AG04449 (cell line): ENCODE measurements around the gene ZIC2.

Experiments
- CTCF ChIA-PET: fragments of 350-600 bp; formaldehyde crosslinking; extraction: SDS; loops from one replicate; lab custom pipeline; 2021; ENCODE audit warnings: antibody characterized with exemption; lab: Yijun Ruan, JAX
- POLR2A ChIA-PET: fragments of 400-600, 350-600 bp; formaldehyde crosslinking; extraction: SDS; loops from one replicate; lab custom pipeline; 2020; ENCODE audit warnings: antibody characterized with exemption, inconsistent platforms; lab: Yijun Ruan, JAX
- DNase-seq: peaks from one replicate; pipeline ENCODE4 v3.0.0-alpha.2; 2010; ENCODE audit warnings: low read depth, low spot score
- H3K4me3 ChIP-seq: 2 replicates; pipeline ENCODE4 v1.5.1; 2011; ENCODE audit warnings: low read depth, mild to moderate bottlenecking, control low read depth, low read length
- TF ChIP-seq, protein P1 (sequence below): IDR thresholded peaks from one replicate; pipeline ENCODE4 v1.5.1; 2011; ENCODE audit warnings: mild to moderate bottlenecking, moderate library complexity, low read length, control low read depth, inconsistent platforms; ENCODE audit not compliant: insufficient read depth; ENCODE audit errors: missing control alignments

Gene ZIC2

DNA sequence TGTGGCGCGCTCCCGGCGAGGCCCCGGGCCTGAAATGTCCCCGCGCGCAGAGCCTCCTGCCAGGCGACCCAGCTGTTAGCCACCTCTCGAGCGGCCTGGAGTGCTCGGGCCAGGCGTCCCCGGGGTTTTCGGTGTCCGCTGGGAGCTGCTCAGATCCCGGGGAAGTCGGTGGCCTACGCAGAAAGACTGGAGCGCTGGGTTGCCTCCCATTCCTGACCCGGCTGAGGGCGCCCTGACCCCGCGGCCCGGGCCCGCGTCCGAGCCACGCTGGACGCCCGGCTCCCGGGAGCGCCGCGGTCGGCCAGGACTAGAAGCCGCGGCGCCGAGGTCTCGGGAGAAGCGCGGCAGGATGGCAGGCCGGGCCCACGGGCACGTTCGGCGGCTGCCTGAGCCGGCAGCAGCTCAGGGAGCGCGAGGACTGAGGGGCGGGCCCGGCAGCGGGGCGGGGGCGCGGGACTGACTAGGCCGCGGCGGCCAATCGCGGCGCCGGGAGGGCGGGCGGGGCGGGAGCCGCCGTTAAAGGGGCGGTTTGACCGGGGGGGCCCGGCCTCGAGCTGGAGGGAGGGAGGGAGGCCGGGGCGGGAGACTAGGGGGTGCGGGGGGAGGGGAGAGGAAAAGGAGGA, 1.3 kb upstream of the ZIC2 start:
- TF ChIP-seq, protein P1, sequence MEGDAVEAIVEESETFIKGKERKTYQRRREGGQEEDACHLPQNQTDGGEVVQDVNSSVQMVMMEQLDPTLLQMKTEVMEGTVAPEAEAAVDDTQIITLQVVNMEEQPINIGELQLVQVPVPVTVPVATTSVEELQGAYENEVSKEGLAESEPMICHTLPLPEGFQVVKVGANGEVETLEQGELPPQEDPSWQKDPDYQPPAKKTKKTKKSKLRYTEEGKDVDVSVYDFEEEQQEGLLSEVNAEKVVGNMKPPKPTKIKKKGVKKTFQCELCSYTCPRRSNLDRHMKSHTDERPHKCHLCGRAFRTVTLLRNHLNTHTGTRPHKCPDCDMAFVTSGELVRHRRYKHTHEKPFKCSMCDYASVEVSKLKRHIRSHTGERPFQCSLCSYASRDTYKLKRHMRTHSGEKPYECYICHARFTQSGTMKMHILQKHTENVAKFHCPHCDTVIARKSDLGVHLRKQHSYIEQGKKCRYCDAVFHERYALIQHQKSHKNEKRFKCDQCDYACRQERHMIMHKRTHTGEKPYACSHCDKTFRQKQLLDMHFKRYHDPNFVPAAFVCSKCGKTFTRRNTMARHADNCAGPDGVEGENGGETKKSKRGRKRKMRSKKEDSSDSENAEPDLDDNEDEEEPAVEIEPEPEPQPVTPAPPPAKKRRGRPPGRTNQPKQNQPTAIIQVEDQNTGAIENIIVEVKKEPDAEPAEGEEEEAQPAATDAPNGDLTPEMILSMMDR: no peak
- CTCF ChIA-PET: interaction anchor here (1.1 to 2.1 kb wide), 2 partner anchors 10 to 260 kb away, joined by 3 to 4 read pairs; no protein-coding TSS in a partner anchor
- POLR2A ChIA-PET: no interaction called here

DNA sequence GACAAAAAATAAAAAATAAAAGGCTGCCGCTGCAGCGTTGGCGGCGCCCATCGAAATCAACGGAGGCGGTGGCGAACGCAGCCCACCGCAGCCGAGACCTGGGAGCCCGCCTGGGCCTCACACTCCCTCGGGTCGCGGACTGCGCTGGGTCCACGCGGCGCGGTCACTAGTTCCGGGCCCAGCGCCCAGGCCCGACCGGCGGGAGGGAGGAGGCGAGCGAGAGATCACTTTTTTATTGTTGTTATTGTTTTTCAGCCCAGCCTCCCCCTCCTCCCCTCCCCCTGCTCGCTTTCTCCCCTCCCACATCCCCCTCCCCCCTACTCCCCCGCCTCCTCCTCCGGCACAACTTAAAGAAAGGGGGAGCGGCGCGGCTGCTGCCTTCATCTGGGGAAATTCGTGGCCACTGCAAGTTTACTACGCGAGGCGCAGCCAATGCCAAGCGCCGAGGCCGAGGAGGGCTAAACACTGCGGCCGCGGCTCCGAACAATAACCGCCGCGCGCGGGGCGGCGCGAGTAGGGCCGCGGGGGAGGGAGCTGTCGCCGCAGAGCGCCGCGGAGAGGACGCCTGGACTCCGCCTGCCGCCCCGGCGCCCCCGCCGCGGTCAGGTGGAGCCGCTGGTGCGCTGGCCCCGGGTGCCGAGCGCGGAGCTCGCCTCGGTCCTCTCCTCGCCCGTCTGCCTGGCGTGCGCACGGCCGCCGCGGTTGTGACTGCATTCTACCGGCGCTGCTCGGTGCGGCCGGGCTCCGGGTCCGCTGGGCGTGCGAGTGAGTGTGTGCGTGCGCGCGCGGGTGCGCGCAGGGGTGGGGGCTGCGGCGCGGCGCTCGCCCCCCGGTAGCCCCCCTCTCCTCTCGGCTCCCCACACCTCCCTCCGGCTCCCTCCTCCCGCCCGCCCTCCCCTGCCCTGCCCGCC, 505 bp upstream of the ZIC2 start:
- no peak for DNase-seq

More for the DNA sequence above, 1.3 kb upstream of the ZIC2 start:
- DNase-seq: no peak
- H3K4me3 ChIP-seq: peak overlapping the region; percentile 18

DNA sequence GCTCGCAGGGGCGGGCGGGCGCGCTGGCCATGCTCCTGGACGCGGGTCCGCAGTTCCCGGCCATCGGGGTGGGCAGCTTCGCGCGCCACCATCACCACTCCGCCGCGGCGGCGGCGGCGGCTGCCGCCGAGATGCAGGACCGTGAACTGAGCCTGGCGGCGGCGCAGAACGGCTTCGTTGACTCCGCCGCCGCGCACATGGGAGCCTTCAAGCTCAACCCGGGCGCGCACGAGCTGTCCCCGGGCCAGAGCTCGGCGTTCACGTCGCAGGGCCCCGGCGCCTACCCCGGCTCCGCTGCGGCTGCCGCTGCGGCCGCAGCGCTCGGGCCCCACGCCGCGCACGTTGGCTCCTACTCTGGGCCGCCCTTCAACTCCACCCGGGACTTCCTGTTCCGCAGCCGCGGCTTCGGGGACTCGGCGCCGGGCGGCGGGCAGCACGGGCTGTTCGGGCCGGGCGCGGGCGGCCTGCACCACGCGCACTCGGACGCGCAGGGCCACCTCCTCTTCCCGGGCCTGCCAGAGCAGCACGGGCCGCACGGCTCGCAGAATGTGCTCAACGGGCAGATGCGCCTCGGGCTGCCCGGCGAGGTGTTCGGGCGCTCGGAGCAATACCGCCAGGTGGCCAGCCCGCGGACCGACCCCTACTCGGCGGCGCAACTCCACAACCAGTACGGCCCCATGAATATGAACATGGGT, 599 bp downstream of the ZIC2 start:
- POLR2A ChIA-PET: no interaction called here
- DNase-seq: no peak
- no peak overlapping the region for H3K4me3 ChIP-seq
- TF ChIP-seq, protein P1: no peak
- CTCF ChIA-PET: no interaction called here

More for the DNA sequence above, 505 bp upstream of the ZIC2 start:
- TF ChIP-seq, protein P1: no peak
- H3K4me3 ChIP-seq: peak overlapping the region; percentile 39
- CTCF ChIA-PET: interaction anchor here (1.0 to 2.1 kb wide), 2 partner anchors 9 to 254 kb away, joined by 3 to 4 read pairs; no protein-coding TSS in a partner anchor
- POLR2A ChIA-PET: no interaction called here

DNA sequence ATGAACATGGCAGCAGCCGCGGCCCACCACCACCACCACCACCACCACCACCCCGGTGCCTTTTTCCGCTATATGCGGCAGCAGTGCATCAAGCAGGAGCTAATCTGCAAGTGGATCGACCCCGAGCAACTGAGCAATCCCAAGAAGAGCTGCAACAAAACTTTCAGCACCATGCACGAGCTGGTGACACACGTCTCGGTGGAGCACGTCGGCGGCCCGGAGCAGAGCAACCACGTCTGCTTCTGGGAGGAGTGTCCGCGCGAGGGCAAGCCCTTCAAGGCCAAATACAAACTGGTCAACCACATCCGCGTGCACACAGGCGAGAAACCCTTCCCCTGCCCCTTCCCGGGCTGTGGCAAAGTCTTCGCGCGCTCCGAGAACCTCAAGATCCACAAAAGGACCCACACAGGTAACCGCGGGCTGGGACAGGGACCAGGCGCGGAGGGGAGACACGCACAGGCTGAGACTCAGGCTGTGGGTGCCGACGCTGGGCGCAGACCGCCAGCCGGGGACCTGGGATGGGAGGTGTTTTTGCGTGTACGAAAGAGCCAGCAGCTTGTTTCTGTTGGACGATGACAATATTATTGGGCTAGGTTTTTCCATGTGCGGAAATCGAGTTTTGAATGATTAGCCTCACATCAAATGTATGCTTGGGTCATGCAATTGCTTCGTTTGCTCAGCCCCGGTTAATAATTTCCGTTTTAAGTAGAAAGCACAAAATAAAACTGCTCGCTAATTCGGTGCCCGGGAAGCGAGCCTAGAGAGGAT, 1.3 kb downstream of the ZIC2 start:
- CTCF ChIA-PET: no interaction called here

DNA sequence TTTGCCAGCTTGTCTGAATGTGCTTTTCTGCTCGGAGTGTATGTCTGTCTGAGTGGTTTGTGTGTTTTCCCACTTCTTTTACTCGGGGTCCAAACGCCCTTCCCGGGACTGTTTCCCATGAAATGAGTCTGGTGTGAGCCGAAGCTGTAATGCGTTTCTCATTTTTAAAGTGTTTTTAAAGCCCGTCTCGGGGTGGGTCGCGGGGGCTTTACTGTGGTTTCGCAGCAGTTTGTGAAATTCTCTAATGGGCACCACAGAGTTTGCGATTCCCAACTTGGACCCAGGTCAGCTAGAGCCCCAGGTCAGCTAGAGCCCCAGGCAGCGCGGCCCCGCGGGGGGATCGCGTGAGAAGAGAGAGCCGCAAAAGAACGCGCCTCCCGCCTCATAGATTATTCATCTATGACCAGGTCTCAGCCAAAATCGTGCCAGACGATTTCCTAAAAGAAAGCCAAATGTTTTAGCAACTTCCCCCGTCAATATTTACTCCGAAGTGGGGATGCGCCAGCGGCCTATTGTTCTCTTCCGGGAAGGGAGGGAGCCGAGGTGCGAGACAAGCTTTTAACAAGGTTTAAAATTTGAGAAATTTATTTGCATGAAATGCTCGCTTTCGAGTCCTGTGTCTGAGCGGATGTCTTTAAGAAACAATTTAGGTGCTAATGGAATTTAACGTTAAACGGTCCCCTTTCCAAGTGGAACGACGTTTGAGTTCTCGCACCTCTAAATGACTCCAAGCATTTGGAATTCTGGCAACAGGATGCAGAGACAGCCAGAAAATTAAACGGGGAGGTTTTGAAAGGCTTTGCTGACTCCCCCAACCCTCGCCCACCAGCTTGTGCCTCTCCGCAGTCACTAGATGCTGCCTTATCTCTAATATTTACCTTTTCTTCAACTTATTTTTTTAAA, 2.2 kb downstream of the ZIC2 start:
- H3K4me3 ChIP-seq: no peak overlapping the region
- TF ChIP-seq, protein P1: no peak
- ChIA-PET POLR2A (no interaction called here), CTCF (interaction anchor here (1.2 kb wide), 1 partner anchor 13 kb away, joined by 4 read pairs; no protein-coding TSS in a partner anchor)
- DNase-seq: no peak

More for the DNA sequence above, 1.3 kb downstream of the ZIC2 start:
- DNase-seq: no peak
- H3K4me3 ChIP-seq: no peak overlapping the region
- POLR2A ChIA-PET: no interaction called here
- TF ChIP-seq, protein P1: no peak
